HepG2 (cell line): Measurements from ENCODE around the gene AKAP12. TPM values are rescaled to one million over a fixed set of nuclear protein-coding genes. Genes with fewer than 3 reads are reported as not detected.
A peak's percentile ranks its signal among the peaks of the same experiment; 100 is the strongest.

Experiments used
- EEA1 ChIP-seq: sonication (generic); formaldehyde crosslinking; IDR thresholded peaks from 2 replicates; pipeline ENCODE4 v1.5.1; 2020; ENCODE audit warnings: mild to moderate bottlenecking, missing genetic modification reagents, borderline replicate concordance
- KAT7 ChIP-seq: IDR thresholded peaks from 2 replicates; pipeline ENCODE4 v1.6.1; 2018; ENCODE audit warnings: borderline replicate concordance, missing compliant biosample characterization
- KDM5B ChIP-seq: sonication (generic); formaldehyde crosslinking; IDR thresholded peaks from 2 replicates; pipeline ENCODE4 v1.4.0; 2020; ENCODE audit warnings: missing genetic modification reagents, mild to moderate bottlenecking, borderline replicate concordance
- NFKB2 ChIP-seq: sonication (generic); formaldehyde crosslinking; IDR thresholded peaks from 2 replicates; pipeline ENCODE4 v1.4.0; 2020; ENCODE audit warnings: missing genetic modification reagents, borderline replicate concordance
- POGZ ChIP-seq: sonication (generic); formaldehyde crosslinking; IDR thresholded peaks from 2 replicates; pipeline ENCODE4 v1.4.0; 2020; ENCODE audit warnings: mild to moderate bottlenecking, missing genetic modification reagents
- RXRB ChIP-seq: IDR thresholded peaks from 2 replicates; pipeline ENCODE4 v1.6.1; 2016; ENCODE audit warnings: borderline replicate concordance, missing genetic modification reagents, missing compliant biosample characterization
- SMAD1 ChIP-seq: sonication (generic); formaldehyde crosslinking; IDR thresholded peaks from 2 replicates; pipeline ENCODE4 v1.4.0; 2020; ENCODE audit warnings: missing genetic modification reagents, low read depth, mild to moderate bottlenecking, borderline replicate concordance
- STAT5B ChIP-seq: sonication (generic); formaldehyde crosslinking; IDR thresholded peaks from 2 replicates; pipeline ENCODE4 v1.4.0; 2020; ENCODE audit warnings: missing genetic modification reagents
- ZBED4 ChIP-seq: sonication (generic); formaldehyde crosslinking; IDR thresholded peaks from 2 replicates; pipeline ENCODE4 v1.4.0; 2020; ENCODE audit warnings: missing genetic modification reagents, borderline replicate concordance
- ZBTB42 ChIP-seq: sonication (generic); formaldehyde crosslinking; IDR thresholded peaks from 2 replicates; pipeline ENCODE4 v1.5.0; 2020; ENCODE audit warnings: mild to moderate bottlenecking, missing genetic modification reagents
- ZNF430 ChIP-seq: sonication (generic); formaldehyde crosslinking; IDR thresholded peaks from 2 replicates; pipeline ENCODE4 v1.9.0; 2021; ENCODE audit warnings: mild to moderate bottlenecking, missing genetic modification reagents
- ZNF460 ChIP-seq: sonication (generic); formaldehyde crosslinking; IDR thresholded peaks from 2 replicates; pipeline ENCODE4 v1.5.1; 2020; ENCODE audit warnings: missing genetic modification reagents, mild to moderate bottlenecking, borderline replicate concordance
- ZNF549 ChIP-seq: sonication (generic); formaldehyde crosslinking; IDR thresholded peaks from 2 replicates; pipeline ENCODE4 v1.5.0; 2020; ENCODE audit warnings: missing genetic modification reagents
- ZNF709 ChIP-seq: sonication (generic); formaldehyde crosslinking; IDR thresholded peaks from 2 replicates; pipeline ENCODE4 v1.5.0; 2020; ENCODE audit warnings: mild to moderate bottlenecking, missing genetic modification reagents
- ZSCAN25 ChIP-seq: sonication (generic); formaldehyde crosslinking; IDR thresholded peaks from 2 replicates; pipeline ENCODE4 v1.8.0; 2022; ENCODE audit warnings: mild to moderate bottlenecking, missing genetic modification reagents
- ZXDC ChIP-seq: sonication (generic); formaldehyde crosslinking; IDR thresholded peaks from 2 replicates; pipeline ENCODE4 v1.5.0; 2020; ENCODE audit warnings: mild to moderate bottlenecking, missing genetic modification reagents
- polyA plus RNA-seq, 8 experiments: library from polyadenylated mRNA; depleted of rRNA in 3 of 8; stranded (reverse) in 7 of 8; unstranded in 1 of 8; fragments of >200 nt; fragmentation: Illumina TruSeq in 4 of 8; extraction: Trizol in 4 of 8; gene quantifications; 2 replicates each; pipeline versions ENCODE4 v1.2.1 to v1.2.3, GENCODE V29; 2011 to 2016; ENCODE audit warnings: low read depth in 4 of 8, missing spikeins in 1 of 8, mixed read lengths in 1 of 8; ENCODE audit not compliant: insufficient read depth in 1 of 8
- total RNA-seq, 5 experiments: library from RNA; depleted of rRNA; stranded (reverse); fragments of >200 nt; fragmentation: Illumina TruSeq; extraction: Trizol; gene quantifications; 2 replicates each; pipeline ENCODE4 v1.2.3, GENCODE V29; 2016; ENCODE audit warnings: low read depth in 1 of 5

The AKAP12 gene
- total and polyA plus RNA-seq, 2 of the 13 experiments (the other 11 are each of a cell fraction or from before 2014, with no cell fraction given) = 10.6 to 19.0 TPM

- TF ChIP-seq ZNF709 (CRISPR knock-in tag) = peak; percentile 60; the same call in 1 of the 2 replicates
- TF ChIP-seq EEA1 = no peak
- no peak for TF ChIP-seq ZNF549 (CRISPR knock-in tag)
- TF ChIP-seq NFKB2 = no peak; the same call in 1 of the 2 replicates
- no peak for TF ChIP-seq STAT5B (CRISPR knock-in tag)
- TF ChIP-seq SMAD1 (CRISPR knock-in tag) = no peak
- TF ChIP-seq ZBTB42 (CRISPR knock-in tag) = no peak
- TF ChIP-seq ZXDC (CRISPR knock-in tag) = no peak
- no peak for TF ChIP-seq ZNF460
- TF ChIP-seq POGZ = no peak
- TF ChIP-seq KAT7 (CRISPR knock-in tag) = no peak
- TF ChIP-seq RXRB (CRISPR knock-in tag) = peak; percentile 44; the same call in 1 of the 2 replicates
- peak; percentile 60; the same call in 1 of the 2 replicates for TF ChIP-seq KDM5B (CRISPR knock-in tag)
- no peak for TF ChIP-seq ZNF430 (CRISPR knock-in tag)
- TF ChIP-seq ZSCAN25 = no peak
- TF ChIP-seq ZBED4 (CRISPR knock-in tag) = 0 out of 2 replicates have a peak, but pooled peaks have one; percentile 38
These were observed 84.2 kb downstream of the AKAP12 start (continued) for GRCh38 chr6:151323791-151324487.
